Astrocyte of the cerebellum (primary cell): ENCODE measurements around the gene TCP11L1.

ENCODE experiments used
- DNase-seq: peaks from one replicate; pipeline ENCODE4 v3.0.0-alpha.2; 2011; ENCODE audit warnings: low read depth
- H3K4me3 ChIP-seq: 2 replicates; pipeline ENCODE4 v1.5.1; 2011; ENCODE audit warnings: mild to moderate bottlenecking, low read depth, low read length, moderate library complexity
- in situ Hi-C: cut with HindIII; loops from 2 replicates; pipeline ENCODE4 v1.10.0; 2017; ENCODE audit warnings: low sequenced_read_pairs
- TF ChIP-seq, protein P1 (sequence below): IDR thresholded peaks from 2 replicates; pipeline ENCODE4 v1.5.1; 2012; ENCODE audit warnings: low read length, low read depth, moderate library complexity, mild to moderate bottlenecking; ENCODE audit errors: missing control alignments

TCP11L1 gene

GRCh38 chr11:33039274-33040032 is at the start of gene TCP11L1:
TCP11L1 (plus strand) TSS chr11:33039572; CDS start chr11:33043774, 4,202 bp downstream.
- DNase-seq: peak; percentile 86
- peak within 1 kb of the TSS; percentile 86 for H3K4me3 ChIP-seq
- in situ Hi-C loops: no loop called here
- TF ChIP-seq, protein P1, sequence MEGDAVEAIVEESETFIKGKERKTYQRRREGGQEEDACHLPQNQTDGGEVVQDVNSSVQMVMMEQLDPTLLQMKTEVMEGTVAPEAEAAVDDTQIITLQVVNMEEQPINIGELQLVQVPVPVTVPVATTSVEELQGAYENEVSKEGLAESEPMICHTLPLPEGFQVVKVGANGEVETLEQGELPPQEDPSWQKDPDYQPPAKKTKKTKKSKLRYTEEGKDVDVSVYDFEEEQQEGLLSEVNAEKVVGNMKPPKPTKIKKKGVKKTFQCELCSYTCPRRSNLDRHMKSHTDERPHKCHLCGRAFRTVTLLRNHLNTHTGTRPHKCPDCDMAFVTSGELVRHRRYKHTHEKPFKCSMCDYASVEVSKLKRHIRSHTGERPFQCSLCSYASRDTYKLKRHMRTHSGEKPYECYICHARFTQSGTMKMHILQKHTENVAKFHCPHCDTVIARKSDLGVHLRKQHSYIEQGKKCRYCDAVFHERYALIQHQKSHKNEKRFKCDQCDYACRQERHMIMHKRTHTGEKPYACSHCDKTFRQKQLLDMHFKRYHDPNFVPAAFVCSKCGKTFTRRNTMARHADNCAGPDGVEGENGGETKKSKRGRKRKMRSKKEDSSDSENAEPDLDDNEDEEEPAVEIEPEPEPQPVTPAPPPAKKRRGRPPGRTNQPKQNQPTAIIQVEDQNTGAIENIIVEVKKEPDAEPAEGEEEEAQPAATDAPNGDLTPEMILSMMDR: no peak

GRCh38 chr11:32990481-32990880 is 48.9 kb upstream of the TCP11L1 start:
- no peak for DNase-seq
- TF ChIP-seq, protein P1: no peak
- H3K4me3 ChIP-seq: no peak overlapping the region
- in situ Hi-C loops: no loop called here

- no peak overlapping the region for H3K4me3 ChIP-seq
- in situ Hi-C loops: no loop called here
- no peak for DNase-seq
- TF ChIP-seq, protein P1: no peak
Observed at GRCh38 chr11:32991427-32991826, 47.9 kb upstream of the TCP11L1 start.

DNA sequence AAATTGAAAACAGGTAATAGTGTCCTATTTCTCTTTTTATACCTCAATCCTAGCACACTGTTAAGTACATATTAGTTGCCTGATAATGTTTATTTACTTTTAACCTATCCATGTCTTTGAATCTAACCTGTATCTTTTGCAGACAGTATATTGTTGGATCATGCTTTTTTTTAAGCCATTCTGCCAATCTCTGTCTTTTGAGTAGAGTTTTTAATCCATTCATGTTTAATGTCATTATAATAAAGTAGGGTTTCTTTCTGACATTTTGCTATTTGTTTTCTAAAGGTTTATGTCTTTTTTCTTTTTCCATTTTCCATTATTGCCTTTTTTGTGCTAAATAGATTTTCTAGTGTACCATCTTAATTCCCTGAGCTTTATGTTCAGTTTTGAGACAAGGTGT is 47.5 kb upstream of the TCP11L1 start:
- no peak for DNase-seq
- no peak overlapping the region for H3K4me3 ChIP-seq
- in situ Hi-C loops: no loop called here
- TF ChIP-seq, protein P1: no peak

- in situ Hi-C loops: no loop called here
- TF ChIP-seq, protein P1: no peak
- H3K4me3 ChIP-seq: no peak overlapping the region
- peak; percentile 64 for DNase-seq
Observed at GRCh38 chr11:33000181-33000580, 39.2 kb upstream of the TCP11L1 start.

GRCh38 chr11:33001281-33001680 is 38.1 kb upstream of the TCP11L1 start:
- in situ Hi-C loops: no loop called here
- no peak overlapping the region for H3K4me3 ChIP-seq
- DNase-seq: no peak
- TF ChIP-seq, protein P1: no peak
